Heart left ventricle (tissue), 16 donors: ENCODE data around the gene ESYT3. TPM values are rescaled to one million over a fixed set of nuclear protein-coding genes. Genes with fewer than 3 reads are reported as not detected.
"Not testable (repeated sequence)": the region's sequence is repeated elsewhere in the genome, so short reads cannot be mapped to it uniquely, and the experiment has no call there.

Source experiments
- ATAC-seq, 4 donors: fragments of 200-7000 bp; cut with Tn5 transposase; one replicate each; pipeline ENCODE4 v1.9.1; 2020 to 2022; ENCODE audit warnings: moderate library complexity in 4 of 4, mild to moderate bottlenecking in 3 of 4, moderate number of reproducible peaks in 1 of 4
- DNase-seq, 5 donors: peaks; one replicate each; pipeline ENCODE4 v3.0.0-alpha.2; 2020
- H3K27ac ChIP-seq, 12 donors: fragments of 200-600 bp; sonication (generic) in 4 of 12; one replicate each; pipeline versions ENCODE4 v1.5.0 to v1.8.0; 2016 to 2022; ENCODE audit warnings: mild to moderate bottlenecking in 2 of 12
- H3K27me3 ChIP-seq, 9 donors: fragments of 200-600 bp; sonication (generic) in 2 of 9; one replicate each; pipeline versions ENCODE4 v1.5.1 to v1.8.0; 2016 to 2022; ENCODE audit warnings: mild to moderate bottlenecking in 3 of 9
- H3K36me3 ChIP-seq, 9 donors: fragments of 200-600 bp; sonication (generic) in 2 of 9; one replicate each; pipeline versions ENCODE4 v1.5.0 to v1.8.0; 2018 to 2022; ENCODE audit warnings: mild to moderate bottlenecking in 2 of 9
- H3K4me1 ChIP-seq, 12 donors: fragments of 200-600 bp; sonication (generic) in 4 of 12; one replicate each; pipeline versions ENCODE4 v1.5.0 to v1.8.0; 2016 to 2022; ENCODE audit warnings: mild to moderate bottlenecking in 3 of 12
- H3K4me3 ChIP-seq, 12 donors: fragments of 200-600 bp; sonication (generic) in 4 of 12; one replicate each; pipeline versions ENCODE4 v1.5.0 to v1.8.0; 2017 to 2022; ENCODE audit warnings: mild to moderate bottlenecking in 9 of 12, moderate library complexity in 4 of 12
- H3K9me3 ChIP-seq, 12 donors: fragments of 200-600 bp; sonication (generic) in 4 of 12; one replicate each; pipeline versions ENCODE4 v1.5.0 to v1.8.0; 2016 to 2022; ENCODE audit warnings: mild to moderate bottlenecking in 1 of 12
- CTCF ChIP-seq, 12 donors: fragments of 200-600 bp; sonication (generic) in 4 of 12; IDR thresholded peaks; one replicate each; pipeline versions ENCODE4 v1.5.0 to v1.8.0; 2018 to 2022; ENCODE audit warnings: antibody characterized with exemption in 12 of 12, mild to moderate bottlenecking in 5 of 12
- POLR2A ChIP-seq, 2 donors: fragments of 450-650 bp; IDR thresholded peaks; one replicate each; pipeline ENCODE4 v1.6.1; 2017; ENCODE audit warnings: antibody characterized with exemption in 2 of 2, mild to moderate bottlenecking in 2 of 2, moderate library complexity in 2 of 2
- WGBS, 4 donors: extraction: QIAGEN DNeasy Blood & Tissue Kit in 2 of 4; methylation state at CpG; one replicate each; pipeline versions ENCODE4 v1.1.5 to v1.1.7; 2013 to 2018; 5-methylcytosine and 5-hydroxymethylcytosine counted together
- intact Hi-C, 10 donors: fragments of 100-400 bp; cut with DNase I; formaldehyde crosslinking; loops; one replicate each; pipeline versions ENCODE4 v1.11.1 to v1.14.2; 2022
- polyA plus RNA-seq, 2 donors: library from polyadenylated mRNA; stranded (reverse); fragments of 200-250 nt; gene quantifications; one replicate each; pipeline ENCODE4 v1.2.3, GENCODE V29; 2013
- total RNA-seq, 9 donors: library from RNA; depleted of rRNA in 2 of 9; stranded (reverse); fragments of >200 nt in 2 of 9; fragmentation: NEBNext Ultra II Directional in 3 of 9; extraction: Animal tissue kit (Norgen Biotek cat#: 25700) in 3 of 9; gene quantifications; one replicate each; pipeline versions ENCODE4 v1.1.0 to v1.2.4, GENCODE V29; 2016 to 2023
- donor health status: ischemic (EF 13 %, LVEDD 7.1; RV severe dilation, severe dysfunction).
- donor health status: healthy with polysubstance abuse.
- donor health status: DM: no; HTN: yes; CAD: no.
- donor health status: DM: no; HTN: no; CAD: no.
- donor health status: ischemic (EF 25% LVEDD 6.9; RV normal size, moderate dysfunction).
- donor health status: ischemic (EF 25% LVEDD 5.7; RV mildly dilated, moderate dysfunction).
- donor health status: healthy.
- donor health status: DM: yes; HTN: yes; CAD: no.
- donor health status: ischemic (EF 35%, LVEDD 5.7; RV mildly dilated, moderate dysfunction).
- donor health status: nonischemic (EF 11% LVEDD 7.7; RV severe dilation, severe dysfunction).
- donor health status: DM: yes; HTN: yes; CAD: no.
- donor health status: PGD.
- donor health status: ischemic (EF 29% LVEDD 5.4; RV normal size, mild dysfunction).
- donor health status: nonischemic (EF 23%, LVEDD 6.1; RV moderate dilation, normal function).

Gene ESYT3
- total and polyA plus RNA-seq, 11 donors, result 0.42 to 2.7 (median 1.2) TPM

GRCh38 chr3:138476526-138476925 is 42.1 kb downstream of the ESYT3 start:
- Histone ChIP-seq H3K4me1 (peaks cover 0 to 4% (median 0%) of the 10 kb centered on the region in 12 donors), H3K9me3 (no peaks in the 10 kb centered on the region), H3K36me3 (no peaks in the 10 kb centered on the region), H3K4me3 (no peak overlapping the region), H3K27me3 (no peaks in the 10 kb centered on the region), H3K27ac (no peak overlapping the region)
- 85 to 97% (median 92%) methylated on average over 2 of the region's 2 CpGs for WGBS, 4 donors
- intact Hi-C loops, result loop anchor here in 2 of 10 donors (5.0 to 10.0 kb wide), 2 partner anchors 54 to 118 kb away; partner anchors contain the start of gene CEP70 (in 1 of the 2)
- no peak for DNase-seq
- TF ChIP-seq POLR2A (IDR thresholded peaks at IDR 0.05), result no peak
- TF ChIP-seq CTCF (IDR thresholded peaks at IDR 0.05), result no peak
- no peak for ATAC-seq

- ATAC-seq (peak in 1 of 4 donors; percentile 37), DNase-seq (no peak)
- no peak overlapping the region for H3K4me3 ChIP-seq
- no peak overlapping the region for H3K27ac ChIP-seq
- no peaks in the 10 kb centered on the region for H3K36me3 ChIP-seq
- intact Hi-C loops, result loop anchor here in 2 of 10 donors (5.0 to 10.0 kb wide), 2 partner anchors 55 to 118 kb away; partner anchors contain the start of gene CEP70 (in 1 of the 2)
- H3K4me1 ChIP-seq, result peaks cover 0 to 4% (median 0%) of the 10 kb centered on the region in 12 donors
- no peaks in the 10 kb centered on the region for H3K27me3 ChIP-seq
- no peak for TF ChIP-seq POLR2A (IDR thresholded peaks at IDR 0.05)
- no peak for TF ChIP-seq CTCF (IDR thresholded peaks at IDR 0.05)
- no peaks in the 10 kb centered on the region for H3K9me3 ChIP-seq
Measured at GRCh38 chr3:138477120-138477519, 42.7 kb downstream of the ESYT3 start.

GRCh38 chr3:138477801-138478200 is 43.4 kb downstream of the ESYT3 start:
- no peak overlapping the region for H3K27ac ChIP-seq
- no peak overlapping the region for H3K4me3 ChIP-seq
- H3K36me3 ChIP-seq, result no peaks in the 10 kb centered on the region
- ATAC-seq (no peak), DNase-seq (no peak)
- intact Hi-C loops, result loop anchor here in 2 of 10 donors (5.0 to 10.0 kb wide), 2 partner anchors 56 to 117 kb away; partner anchors contain the start of gene CEP70 (in 1 of the 2)
- TF ChIP-seq CTCF (IDR thresholded peaks at IDR 0.05), result no peak
- TF ChIP-seq POLR2A (IDR thresholded peaks at IDR 0.05), result no peak
- H3K4me1 ChIP-seq, result peaks cover 0 to 4% (median 0%) of the 10 kb centered on the region in 12 donors
- 91 to 95% (median 94%) methylated on average over 3 of the region's 3 CpGs for WGBS, 4 donors
- no peaks in the 10 kb centered on the region for H3K27me3 ChIP-seq
- no peaks in the 10 kb centered on the region for H3K9me3 ChIP-seq

DNA sequence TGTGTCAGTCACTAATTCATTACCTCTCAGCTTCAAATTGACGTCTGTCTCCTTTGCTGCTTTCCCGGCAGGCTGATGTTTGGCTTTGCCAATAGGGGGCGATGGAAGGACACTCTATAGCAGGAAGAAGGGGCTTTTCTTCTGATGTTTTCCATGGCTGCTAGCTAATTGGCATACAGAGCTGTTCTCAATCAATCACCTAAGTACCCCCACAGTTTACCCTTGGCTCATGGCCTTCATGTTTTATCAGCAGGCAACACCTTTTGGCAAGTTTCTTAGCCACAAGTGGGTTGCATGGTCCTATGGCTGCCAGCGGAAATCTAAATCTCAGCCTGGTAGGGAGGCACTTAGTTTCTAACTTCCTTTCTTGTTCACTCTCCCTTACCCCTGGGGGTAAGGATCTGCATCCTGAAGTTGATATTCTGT is 45.0 kb downstream of the ESYT3 start:
- Histone ChIP-seq H3K27me3 (no peaks in the 10 kb centered on the region), H3K4me1 (peaks cover 0 to 4% (median 0%) of the 10 kb centered on the region in 12 donors), H3K9me3 (no peaks in the 10 kb centered on the region), H3K27ac (no peak overlapping the region), H3K36me3 (no peaks in the 10 kb centered on the region), H3K4me3 (no peak overlapping the region)
- 15 to 35% (median 21%) methylated on average over 4 of the region's 4 CpGs for WGBS, 4 donors
- no peak for DNase-seq
- intact Hi-C loops, result loop anchor here in 2 of 10 donors (5.0 to 10.0 kb wide), 2 partner anchors 57 to 115 kb away; partner anchors contain the start of gene CEP70 (in 1 of the 2)
- TF ChIP-seq POLR2A (IDR thresholded peaks at IDR 0.05), result no peak
- TF ChIP-seq CTCF (IDR thresholded peaks at IDR 0.05), result peak; percentile 28 to 67 (median 56)
- peak in 3 of 4 donors; percentile 32 to 67 (median 45) for ATAC-seq

GRCh38 chr3:138484672-138485071 is 50.3 kb downstream of the ESYT3 start:
- not testable (repeated sequence) for ATAC-seq, H3K4me3 ChIP-seq

DNA sequence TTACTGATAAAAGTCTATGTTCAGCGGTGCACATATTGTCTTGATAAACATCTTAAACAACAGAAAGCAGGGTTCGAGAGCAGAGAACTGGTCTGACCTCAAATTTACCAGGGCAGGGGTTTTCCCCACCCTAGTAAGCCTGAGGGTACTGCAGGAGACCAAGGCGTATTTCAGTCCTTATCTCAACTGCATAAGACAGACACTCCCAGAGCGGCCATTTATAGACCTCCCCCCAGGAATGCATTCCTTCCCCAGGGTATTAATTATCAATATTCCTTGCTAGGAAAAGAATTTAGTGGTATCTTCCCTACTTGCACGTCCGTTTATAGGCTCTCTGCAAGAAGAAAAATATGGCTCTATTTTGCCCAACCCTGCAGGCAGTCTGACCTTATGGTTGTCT is 52.2 kb downstream of the ESYT3 start:
- intact Hi-C loops, result loop anchor here in 1 of 10 donors (10.0 kb wide), 1 partner anchor 98 kb away; no protein-coding TSS in a partner anchor
- not testable (repeated sequence) for H3K27me3 ChIP-seq, ATAC-seq, H3K36me3 ChIP-seq, H3K4me3 ChIP-seq, DNase-seq, H3K27ac ChIP-seq, H3K4me1 ChIP-seq
- H3K9me3 ChIP-seq, result peaks cover 0 to 40% (median 18%) of the 10 kb centered on the region in 12 donors
- 89 to 94% (median 92%) methylated on average over 6 of the region's 6 CpGs for WGBS, 4 donors

More at GRCh38 chr3:138484672-138485071, 50.3 kb downstream of the ESYT3 start:
- not testable (repeated sequence) for H3K27me3 ChIP-seq, H3K27ac ChIP-seq, H3K36me3 ChIP-seq, H3K4me1 ChIP-seq, DNase-seq
- peaks cover 0 to 39% (median 18%) of the 10 kb centered on the region in 12 donors for H3K9me3 ChIP-seq
- WGBS, 4 donors, result 95 to 100% (median 97%) methylated on average over 6 to 17 of the region's 17 CpGs
- intact Hi-C loops, result loop anchor here in 1 of 10 donors (10.0 kb wide), 1 partner anchor 100 kb away; no protein-coding TSS in a partner anchor
